Adipocyte (in vitro differentiated cells): ENCODE data around the gene POU2AF3.
"Not testable (repeated sequence)": the region's sequence is repeated elsewhere in the genome, so short reads cannot be mapped to it uniquely, and the experiment has no call there.

Experiments used
- DNase-seq: peaks from one replicate; pipeline ENCODE4 v3.0.0-alpha.2; 2015; ENCODE audit warnings: low read depth
- H3K27me3 ChIP-seq: replicated peaks from 2 replicates; pipeline ENCODE4 v1.7.0; 2013; ENCODE audit warnings: mild to moderate bottlenecking, low read length, moderate library complexity; ENCODE audit not compliant: control insufficient read depth, insufficient read depth
- H3K36me3 ChIP-seq: 2 replicates; pipeline ENCODE4 v1.7.0; 2013; ENCODE audit warnings: low read length, mild to moderate bottlenecking, moderate library complexity; ENCODE audit not compliant: control insufficient read depth, insufficient read depth, severe bottlenecking
- H3K4me1 ChIP-seq: 2 replicates; pipeline ENCODE4 v1.7.0; 2013; ENCODE audit warnings: mild to moderate bottlenecking, low read length, moderate library complexity; ENCODE audit not compliant: control insufficient read depth, insufficient read depth
- H3K4me3 ChIP-seq: 2 replicates; pipeline ENCODE4 v1.7.0; 2013; ENCODE audit warnings: mild to moderate bottlenecking, low read length, moderate library complexity
- H3K9ac ChIP-seq: 2 replicates; pipeline ENCODE4 v1.7.0; 2013; ENCODE audit warnings: mild to moderate bottlenecking, low read length, moderate library complexity
- H3K9me3 ChIP-seq: 2 replicates; pipeline ENCODE4 v1.7.0; 2013; ENCODE audit warnings: mild to moderate bottlenecking, low read length, moderate library complexity; ENCODE audit not compliant: control insufficient read depth

The POU2AF3 gene

DNA sequence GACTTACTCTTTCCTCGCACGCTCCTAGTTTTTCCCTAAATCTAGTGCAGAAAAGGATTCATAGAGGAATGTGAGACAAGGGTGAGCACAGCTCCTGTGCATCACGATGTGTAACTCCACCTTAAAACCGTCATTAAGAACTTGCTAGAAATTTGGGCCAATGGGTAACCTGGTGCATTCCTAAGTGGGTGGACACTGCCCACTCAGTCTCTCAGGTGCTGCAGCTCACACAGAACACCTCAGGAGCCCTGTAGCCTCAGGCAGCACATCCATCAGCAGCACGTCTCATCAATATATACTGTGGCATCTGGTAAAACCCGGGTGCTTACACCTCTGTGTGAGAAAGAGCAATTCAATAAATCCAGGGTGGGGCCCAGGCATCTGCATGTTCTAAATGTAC lies 12.4 kb downstream of the POU2AF3 start:
- Histone ChIP-seq H3K9ac (no peak overlapping the region), H3K36me3 (no peaks in the 10 kb centered on the region), H3K4me1 (peaks cover 10% of the 10 kb centered on the region), H3K9me3 (no peaks in the 10 kb centered on the region), H3K4me3 (no peak overlapping the region), H3K27me3 (peaks cover 25% of the 10 kb centered on the region)
- no peak for DNase-seq

DNA sequence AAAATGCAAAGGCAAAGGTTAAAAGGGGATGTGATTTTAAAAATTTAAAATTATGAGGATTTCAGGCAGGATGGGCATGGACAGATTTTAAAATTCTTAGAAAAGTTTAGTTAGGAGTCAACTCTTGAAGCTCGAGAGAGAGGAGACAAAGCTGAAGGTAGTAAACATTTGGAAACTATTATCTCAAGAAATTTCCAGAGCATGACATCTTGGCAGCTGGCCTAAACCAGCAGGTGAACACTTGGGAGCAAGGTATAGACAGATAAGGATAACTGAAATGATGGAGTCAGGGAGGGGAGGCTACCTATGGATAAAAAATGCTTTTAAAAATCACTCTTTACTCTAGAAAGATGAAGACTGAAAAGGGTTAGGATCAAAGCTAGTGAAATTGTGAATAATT lies 13.7 kb downstream of the POU2AF3 start:
- Histone ChIP-seq H3K9ac (no peak overlapping the region), H3K27me3 (peaks cover 25% of the 10 kb centered on the region), H3K36me3 (no peaks in the 10 kb centered on the region), H3K9me3 (peaks cover 7% of the 10 kb centered on the region), H3K4me1 (peaks cover 10% of the 10 kb centered on the region), H3K4me3 (no peak overlapping the region)
- no peak for DNase-seq

DNA sequence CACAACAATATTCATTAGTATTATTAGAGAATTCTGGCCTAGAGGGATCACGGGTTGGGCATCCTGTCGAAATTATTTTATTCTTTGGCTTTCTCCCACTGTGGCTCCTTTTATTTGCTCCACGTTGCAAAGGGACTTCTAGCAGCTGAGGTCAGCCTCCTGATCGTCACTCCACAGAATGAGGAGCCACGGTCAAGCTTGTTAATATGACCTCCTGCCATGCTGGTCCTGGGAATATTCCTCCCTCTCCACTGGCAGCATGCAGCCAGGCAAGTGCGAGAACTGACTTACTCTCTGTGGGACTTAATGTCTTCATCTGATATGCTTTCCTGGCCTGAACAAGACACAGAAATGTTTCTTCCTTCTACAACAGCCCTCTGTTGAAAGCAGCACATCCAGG lies 20.9 kb downstream of the POU2AF3 start:
- Histone ChIP-seq H3K4me3 (no peak overlapping the region), H3K36me3 (no peaks in the 10 kb centered on the region), H3K9ac (no peak overlapping the region), H3K9me3 (peaks cover 7% of the 10 kb centered on the region), H3K27me3 (peaks cover 30% of the 10 kb centered on the region), H3K4me1 (peaks cover 4% of the 10 kb centered on the region)
- no peak for DNase-seq

DNA sequence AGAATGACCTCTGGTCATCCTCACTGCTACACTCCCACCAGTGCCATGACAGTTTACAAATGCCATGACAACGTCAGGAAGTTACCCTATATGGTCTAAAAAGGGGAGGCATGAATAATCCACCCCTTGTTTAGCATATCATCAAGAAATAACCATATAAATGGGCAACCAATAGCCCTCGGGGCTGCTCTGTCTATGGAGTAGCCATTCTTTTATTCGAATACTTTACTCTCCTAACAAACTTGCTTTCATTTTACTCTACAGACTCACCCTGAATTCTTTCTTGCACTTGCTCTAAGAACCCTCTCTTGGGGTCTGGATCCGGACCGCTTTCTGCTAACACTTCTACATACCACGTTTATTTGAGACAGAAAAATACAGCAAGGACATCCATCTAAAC lies 21.9 kb downstream of the POU2AF3 start:
- H3K4me1 ChIP-seq = peaks cover 13% of the 10 kb centered on the region
- H3K4me3 ChIP-seq, H3K36me3 ChIP-seq, DNase-seq, H3K9me3 ChIP-seq, H3K9ac ChIP-seq: not testable (repeated sequence)
- H3K27me3 ChIP-seq = peaks cover 30% of the 10 kb centered on the region

DNA sequence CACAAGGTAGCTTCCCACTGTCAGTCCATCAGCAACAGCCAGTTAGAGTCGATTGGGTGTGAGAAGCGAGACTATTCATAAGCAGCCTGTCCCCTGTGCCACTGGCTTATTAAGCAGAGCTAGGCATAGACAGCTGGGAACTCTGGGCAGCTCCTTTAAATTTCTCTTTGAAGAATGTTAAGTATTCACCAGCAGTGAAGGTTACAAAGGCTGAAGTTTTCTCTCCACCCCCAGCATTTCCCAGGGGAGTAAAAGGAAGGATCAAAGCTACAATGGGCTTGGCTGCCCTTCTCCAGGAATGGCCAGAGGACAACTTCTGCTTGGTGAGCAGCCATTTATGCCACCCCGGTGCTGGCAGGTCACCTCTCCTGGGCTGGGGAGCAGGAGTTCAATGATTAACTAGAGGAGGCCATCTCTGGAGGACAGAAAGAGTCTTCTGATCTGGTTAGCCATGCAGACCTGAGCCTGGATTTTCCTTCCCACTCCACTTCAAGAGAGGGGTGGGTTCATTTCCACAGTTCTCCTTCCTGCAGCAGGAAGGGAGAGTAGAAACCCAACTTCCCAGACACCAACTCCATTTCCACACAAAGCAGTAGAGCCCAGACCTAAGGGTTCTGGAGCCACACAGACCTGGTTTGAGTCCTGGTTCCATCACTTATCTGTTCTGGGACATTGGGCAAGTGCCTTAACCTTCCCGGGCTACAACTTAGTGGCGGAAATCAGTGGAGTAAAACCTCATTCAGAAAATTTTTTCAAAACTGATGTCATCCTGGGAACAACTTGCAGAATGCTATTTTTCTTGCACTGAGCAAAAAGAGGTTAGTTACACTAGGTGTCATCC lies 22.6 kb downstream of the POU2AF3 start:
- Histone ChIP-seq H3K27me3 (peaks cover 30% of the 10 kb centered on the region), H3K36me3 (no peaks in the 10 kb centered on the region), H3K4me1 (peaks cover 14% of the 10 kb centered on the region), H3K9me3 (peaks cover 5% of the 10 kb centered on the region), H3K9ac (no peak overlapping the region), H3K4me3 (no peak overlapping the region)
- DNase-seq = peak; percentile 44

- Histone ChIP-seq H3K36me3 (no peaks in the 10 kb centered on the region), H3K4me1 (peaks cover 14% of the 10 kb centered on the region), H3K9ac (no peak overlapping the region), H3K4me3 (no peak overlapping the region), H3K9me3 (no peaks in the 10 kb centered on the region), H3K27me3 (peaks cover 27% of the 10 kb centered on the region)
- no peak for DNase-seq
These were observed 24.2 kb downstream of the POU2AF3 start for GRCh38 chr11:111322534-111322933.

GRCh38 chr11:111324277-111324720 lies 26.0 kb downstream of the POU2AF3 start:
- Histone ChIP-seq H3K4me1 (peaks cover 27% of the 10 kb centered on the region), H3K27me3 (peaks cover 17% of the 10 kb centered on the region), H3K36me3 (no peaks in the 10 kb centered on the region), H3K4me3 (peak overlapping the region; percentile 43), H3K9ac (peak overlapping the region; percentile 52), H3K9me3 (no peaks in the 10 kb centered on the region)
- peak; percentile 86 for DNase-seq

DNA sequence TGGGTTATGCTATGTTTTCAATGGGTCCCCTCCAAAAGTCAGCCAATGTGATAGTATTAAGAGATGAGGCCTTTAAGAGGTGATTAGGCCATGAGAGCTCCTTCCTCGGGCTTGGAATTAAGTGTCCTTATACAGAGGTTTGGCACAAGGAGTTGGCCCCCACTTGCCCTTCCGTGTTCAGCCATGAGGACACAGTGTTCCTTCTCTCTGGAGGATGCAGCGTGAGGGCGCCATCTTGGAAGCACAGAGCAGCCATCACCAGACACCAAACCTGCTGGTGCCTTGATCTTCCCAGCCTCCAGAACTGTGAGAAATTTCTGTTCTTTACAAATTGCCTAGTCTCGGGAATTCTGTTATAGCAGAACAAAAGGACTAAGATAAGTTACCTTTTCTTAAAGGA lies 26.9 kb downstream of the POU2AF3 start:
- no peak overlapping the region for H3K9ac ChIP-seq
- no peaks in the 10 kb centered on the region for H3K9me3 ChIP-seq
- H3K36me3 ChIP-seq = no peaks in the 10 kb centered on the region
- peaks cover 16% of the 10 kb centered on the region for H3K27me3 ChIP-seq
- peaks cover 37% of the 10 kb centered on the region for H3K4me1 ChIP-seq
- no peak overlapping the region for H3K4me3 ChIP-seq
- no peak for DNase-seq

- no peak overlapping the region for H3K9ac ChIP-seq
- H3K4me1 ChIP-seq = peaks cover 48% of the 10 kb centered on the region
- DNase-seq = no peak
- no peaks in the 10 kb centered on the region for H3K9me3 ChIP-seq
- peaks cover 3% of the 10 kb centered on the region for H3K27me3 ChIP-seq
- no peak overlapping the region for H3K4me3 ChIP-seq
- no peaks in the 10 kb centered on the region for H3K36me3 ChIP-seq
These were observed 28.5 kb downstream of the POU2AF3 start for GRCh38 chr11:111326824-111327223.

- Histone ChIP-seq H3K4me3 (no peak overlapping the region), H3K9me3 (no peaks in the 10 kb centered on the region), H3K36me3 (no peaks in the 10 kb centered on the region), H3K9ac (no peak overlapping the region), H3K4me1 (peaks cover 56% of the 10 kb centered on the region), H3K27me3 (no peaks in the 10 kb centered on the region)
- DNase-seq = no peak
These were observed 29.7 kb downstream of the POU2AF3 start for GRCh38 chr11:111327908-111328624.

DNA sequence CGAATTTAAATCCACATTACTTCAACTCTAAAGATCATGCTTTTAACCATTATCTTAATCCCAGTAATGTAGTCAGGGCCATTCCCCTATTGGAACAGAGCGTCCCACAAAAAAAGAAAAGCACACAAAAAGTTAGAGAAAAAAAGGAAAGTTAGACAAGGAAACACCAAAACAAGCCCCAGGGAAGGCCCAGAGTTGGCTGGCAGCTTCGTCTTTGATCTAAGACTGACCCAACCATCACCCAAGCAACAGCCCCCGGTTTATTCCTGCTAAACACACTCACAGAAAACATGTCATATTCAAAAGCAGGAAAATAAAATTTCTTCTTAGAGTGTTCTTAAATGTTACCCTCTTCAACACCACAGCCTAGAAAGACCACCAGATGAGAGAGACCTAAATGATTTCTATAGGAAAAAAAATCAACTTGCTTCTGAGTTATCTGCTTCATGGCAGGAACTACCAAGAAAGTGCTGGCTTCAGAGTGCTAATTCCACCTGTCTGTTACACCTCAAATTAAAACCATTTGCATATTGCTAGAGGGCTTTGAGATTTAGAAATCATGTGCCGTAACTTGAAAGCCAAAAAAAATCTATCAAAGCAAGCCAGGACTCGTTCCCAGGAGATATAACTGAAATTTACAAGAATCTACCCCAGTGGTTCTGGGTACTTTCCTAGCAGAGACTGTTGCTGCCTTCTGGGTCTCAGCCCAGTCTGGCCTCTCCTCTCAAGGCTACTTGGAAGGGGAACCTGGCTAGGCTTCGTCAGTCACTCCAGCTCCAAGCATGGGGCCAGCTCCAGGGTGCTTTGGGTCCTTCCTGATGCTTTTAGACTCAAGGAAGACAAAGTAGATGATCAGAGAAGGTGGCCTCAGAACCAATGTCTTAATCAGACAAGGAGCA lies 31.2 kb downstream of the POU2AF3 start:
- Histone ChIP-seq H3K4me3 (no peak overlapping the region), H3K9me3 (no peaks in the 10 kb centered on the region), H3K4me1 (peaks cover 50% of the 10 kb centered on the region), H3K27me3 (no peaks in the 10 kb centered on the region), H3K9ac (no peak overlapping the region), H3K36me3 (no peaks in the 10 kb centered on the region)
- DNase-seq = no peak
